GM19463 (cell line): ENCODE data around the gene RPL7A.

ENCODE experiments used
- ATAC-seq: cut with Tn5 transposase; IDR thresholded peaks from one replicate; pipeline ENCODE4 v1.9.1; 2021; ENCODE audit warnings: mild to moderate bottlenecking, moderate library complexity; ENCODE audit not compliant: unreplicated experiment

The RPL7A gene

DNA sequence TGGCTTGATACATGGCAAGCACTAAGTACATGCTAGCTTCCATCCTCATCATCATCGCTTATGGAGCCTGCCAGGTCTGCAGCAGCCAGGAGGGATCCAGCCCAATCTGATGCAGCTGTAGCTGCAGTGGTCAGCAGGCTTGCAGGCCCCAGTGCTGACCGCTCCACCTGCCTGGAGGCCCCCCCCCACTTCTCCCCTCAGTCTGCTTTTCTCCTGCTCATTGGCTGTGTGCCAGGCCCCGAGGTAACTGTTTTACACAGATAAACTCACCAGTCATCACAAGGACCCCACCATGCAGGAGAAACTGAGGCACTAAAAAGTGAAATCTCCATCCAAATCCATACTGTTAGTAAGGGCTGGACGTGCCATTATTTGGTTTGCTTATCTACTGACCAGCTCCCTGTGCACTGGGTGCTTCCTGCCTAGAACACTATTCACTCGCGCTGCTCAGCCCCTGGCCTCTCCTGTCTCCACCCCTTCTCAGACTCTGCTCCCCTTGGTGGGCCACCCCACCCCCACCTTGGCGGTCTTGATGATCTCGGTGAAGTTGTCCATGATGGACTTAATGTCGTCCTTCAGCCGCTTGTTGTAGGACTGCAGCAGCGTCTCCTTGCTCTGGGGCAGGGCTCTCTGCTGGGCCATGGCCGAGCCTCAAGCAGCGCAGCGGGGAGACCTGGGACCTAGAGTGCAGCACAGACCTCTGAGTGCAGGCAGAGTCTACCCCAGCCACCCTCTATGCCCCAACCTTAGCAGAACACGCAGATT is 1.8 kb upstream of the RPL7A start:
- ATAC-seq: no peak

DNA sequence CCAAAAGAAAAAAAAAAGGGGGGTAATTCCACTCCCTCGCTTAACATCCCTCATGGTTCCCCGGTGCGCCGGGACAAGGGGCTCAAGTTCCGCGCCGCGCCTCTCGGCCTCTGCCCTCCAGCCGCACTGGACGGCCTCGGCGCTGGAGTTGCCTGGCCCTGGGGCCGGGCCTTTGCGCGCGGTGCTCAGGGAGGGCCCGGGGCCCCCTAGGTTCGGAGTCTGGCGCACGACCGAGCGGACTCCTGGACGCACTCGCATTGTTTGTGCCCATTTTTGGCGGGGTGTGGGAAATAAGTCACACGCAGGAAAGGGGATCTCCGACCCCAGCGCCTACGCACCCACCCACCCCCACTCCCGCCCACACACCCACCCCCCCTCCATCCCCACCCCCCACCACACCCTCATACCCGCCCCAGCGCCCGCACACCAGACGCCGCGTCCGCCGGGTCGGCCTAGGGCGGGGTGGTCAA is 468 bp upstream of the RPL7A start:
- peak; percentile 38 for ATAC-seq

DNA sequence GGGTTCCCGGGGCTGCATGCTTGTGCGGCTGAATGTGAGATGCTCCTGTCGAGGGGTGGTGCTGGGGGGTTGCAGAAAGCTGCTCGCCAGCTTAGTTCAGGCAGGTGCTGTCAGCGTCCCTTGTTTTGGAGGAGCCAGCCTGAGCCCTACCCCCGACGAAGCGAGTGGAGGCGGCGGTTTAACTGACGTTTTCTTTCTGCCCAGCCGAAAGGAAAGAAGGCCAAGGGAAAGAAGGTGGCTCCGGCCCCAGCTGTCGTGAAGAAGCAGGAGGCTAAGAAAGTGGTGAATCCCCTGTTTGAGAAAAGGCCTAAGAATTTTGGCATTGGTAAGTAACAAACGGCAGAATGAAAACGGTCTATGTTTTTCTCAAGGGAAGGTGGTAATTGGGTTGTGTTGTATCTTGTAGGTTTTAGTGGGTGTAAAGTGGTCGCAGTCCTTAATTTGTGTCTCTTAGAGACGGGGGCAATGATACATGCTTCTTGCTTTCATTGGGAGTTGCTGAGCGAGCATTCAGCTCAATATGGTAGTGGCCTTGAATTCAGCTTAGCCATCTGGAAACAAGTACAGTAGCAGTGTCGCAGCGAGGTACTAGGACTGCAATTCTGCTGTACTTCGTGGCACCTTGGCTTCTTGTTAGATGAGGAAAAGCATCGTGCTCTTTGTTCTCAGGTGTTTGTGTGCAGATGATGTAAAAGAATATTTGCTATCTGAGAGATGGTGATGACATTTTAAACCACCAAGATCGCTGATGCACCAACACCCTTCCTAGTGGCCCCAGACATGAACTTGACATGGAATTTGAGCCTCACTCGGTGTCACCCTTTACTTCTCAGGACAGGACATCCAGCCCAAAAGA is 928 bp downstream of the RPL7A start:
- no peak for ATAC-seq

DNA sequence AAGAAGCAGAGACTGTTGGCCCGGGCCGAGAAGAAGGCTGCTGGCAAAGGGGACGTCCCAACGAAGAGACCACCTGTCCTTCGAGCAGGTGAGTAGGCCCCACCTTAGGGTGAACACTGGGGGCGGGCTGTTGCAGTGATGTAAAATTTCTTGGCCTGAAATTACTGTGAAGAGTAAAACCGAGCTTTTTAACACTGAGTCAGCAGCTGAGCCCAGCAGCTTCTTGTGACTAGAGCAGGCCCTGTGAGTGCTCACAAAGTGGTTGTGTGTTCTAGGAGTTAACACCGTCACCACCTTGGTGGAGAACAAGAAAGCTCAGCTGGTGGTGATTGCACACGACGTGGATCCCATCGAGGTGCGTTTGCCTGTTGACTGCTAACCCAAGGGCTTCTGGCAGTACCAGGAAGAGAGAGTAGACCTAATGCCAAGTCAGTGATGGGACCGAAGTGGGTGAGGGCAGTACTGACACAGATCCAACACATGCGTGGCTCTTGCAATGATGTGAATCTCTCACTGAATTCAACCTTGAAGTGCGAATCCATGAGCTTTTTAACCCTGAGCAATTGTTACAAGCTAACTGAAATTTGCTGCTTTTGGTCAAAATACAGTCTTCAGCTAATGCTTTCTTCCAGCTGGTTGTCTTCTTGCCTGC is 2.1 kb downstream of the RPL7A start:
- no peak for ATAC-seq

DNA sequence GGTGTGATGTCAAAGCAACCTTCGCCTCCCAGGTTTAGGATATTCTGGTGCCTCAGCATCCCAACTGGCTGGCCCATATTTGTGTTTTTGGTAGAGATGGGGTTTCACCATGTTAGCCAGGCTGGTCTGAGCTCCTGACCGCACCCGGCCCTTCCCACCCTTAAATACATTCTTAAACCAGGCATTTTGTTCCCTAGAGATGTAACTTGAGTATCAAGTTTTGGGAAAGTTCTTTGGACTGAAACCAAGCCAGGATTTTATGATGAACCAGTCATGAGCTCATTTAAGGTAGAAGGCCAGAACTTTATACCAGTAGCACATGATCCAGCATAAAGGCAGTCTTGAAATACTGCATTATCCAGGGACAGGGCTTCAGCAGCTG is 3.5 kb downstream of the RPL7A start:
- ATAC-seq: no peak

DNA sequence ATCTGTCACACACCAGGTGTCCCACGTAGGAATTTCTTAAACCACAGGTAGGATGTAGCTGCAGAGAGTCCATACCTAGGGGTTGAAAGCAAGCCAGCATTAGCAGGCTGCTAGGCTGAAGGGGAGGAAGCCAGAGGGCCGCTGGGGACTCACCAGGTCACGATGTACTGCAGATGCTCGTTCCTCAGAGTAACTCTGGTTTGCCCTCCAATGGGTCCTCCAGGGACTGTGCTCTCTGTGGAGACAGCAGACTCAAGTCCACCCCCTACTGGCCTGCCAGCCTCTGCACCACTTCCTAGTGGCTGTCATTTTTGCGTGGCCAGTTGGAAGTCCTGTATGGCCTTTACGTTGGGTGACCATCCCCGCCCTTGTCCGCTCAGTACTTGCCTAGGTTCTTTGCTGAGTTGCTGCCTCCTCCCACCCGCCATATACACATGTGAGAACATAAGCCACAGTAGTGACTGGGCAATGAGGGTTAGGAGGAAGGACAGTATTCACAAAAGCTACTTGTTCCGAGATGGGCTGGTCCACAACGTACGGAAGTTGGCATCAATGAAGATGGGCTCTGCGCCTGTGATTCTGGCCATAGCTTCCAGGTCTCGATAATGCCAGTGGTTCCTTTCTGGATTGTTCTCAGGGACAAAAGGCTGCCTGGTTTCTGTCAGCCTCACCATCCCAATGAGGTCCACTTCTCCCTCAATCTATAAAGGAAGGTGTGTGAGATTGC is 4.1 kb downstream of the RPL7A start:
- ATAC-seq: no peak

DNA sequence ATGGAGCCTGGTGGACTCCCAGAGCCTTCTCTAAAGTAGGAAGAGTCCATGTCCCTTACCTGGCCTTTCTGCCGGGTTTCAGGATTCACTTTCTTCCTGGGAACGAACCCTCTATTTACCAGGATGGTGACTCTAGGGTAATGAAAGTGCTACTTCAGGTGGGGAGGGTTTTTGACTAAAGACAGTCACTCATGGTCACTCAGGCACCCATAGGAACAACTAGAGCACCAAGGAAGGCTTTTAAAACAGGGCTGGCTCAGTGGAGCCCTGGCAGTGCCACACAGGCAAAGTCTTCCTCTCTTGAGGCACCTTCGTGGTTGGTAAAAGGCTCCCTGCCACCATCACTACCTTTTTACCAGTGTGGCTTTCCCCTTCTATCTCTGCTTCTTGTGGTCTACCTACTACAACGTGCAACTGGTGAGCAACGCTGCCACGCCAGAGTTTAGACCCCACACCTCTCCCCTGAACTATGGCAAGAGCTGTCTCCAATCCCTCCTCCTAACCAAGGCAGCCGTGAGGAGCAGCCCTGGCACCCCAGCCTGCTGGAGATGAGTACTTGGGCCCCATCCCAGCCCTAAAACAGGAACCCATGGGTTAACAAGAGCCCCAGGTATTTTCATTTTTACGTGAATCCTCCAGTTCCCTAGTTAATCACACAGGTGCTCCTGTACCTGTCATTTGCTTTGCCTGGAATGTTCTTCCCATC is 4.8 kb downstream of the RPL7A start:
- ATAC-seq: no peak

DNA sequence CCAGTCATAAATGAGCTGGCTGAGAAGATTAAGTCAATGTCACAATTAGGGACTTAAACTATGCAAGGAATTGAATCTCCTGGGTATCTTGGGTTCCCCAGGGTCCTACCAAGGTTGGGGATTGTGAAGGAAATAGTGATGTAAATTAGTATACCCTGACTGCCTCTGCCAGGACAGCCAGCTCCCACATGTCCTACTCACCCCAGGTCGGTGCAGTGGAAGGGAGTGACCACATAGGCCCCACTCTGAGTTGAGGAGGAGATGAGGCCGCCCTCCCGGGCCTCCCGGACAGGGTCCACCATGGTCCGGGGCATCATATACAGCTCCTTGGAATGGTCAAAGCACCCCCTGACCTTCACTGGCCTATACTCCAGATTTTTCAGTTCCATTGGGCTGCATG is 5.5 kb downstream of the RPL7A start:
- no peak for ATAC-seq

DNA sequence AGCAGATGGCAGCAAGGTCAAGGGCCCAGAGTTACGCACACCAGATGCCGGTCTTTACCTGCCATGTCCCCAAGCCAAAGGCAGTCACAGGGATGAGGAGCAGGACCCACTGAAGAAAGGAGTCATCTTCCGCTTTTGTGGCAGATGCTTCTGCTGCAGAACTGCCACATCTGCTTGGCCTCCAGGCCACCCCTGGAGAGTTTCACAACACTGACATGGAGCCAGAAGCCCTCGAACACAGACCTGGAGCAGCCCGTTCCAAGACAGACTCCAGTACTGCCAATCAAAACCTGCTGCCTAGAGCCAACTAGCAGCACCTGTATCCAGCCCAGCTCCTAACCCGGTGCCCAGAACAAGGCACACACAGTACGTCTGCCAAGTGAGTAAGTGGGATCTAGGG is 6.7 kb downstream of the RPL7A start:
- ATAC-seq: no peak

DNA sequence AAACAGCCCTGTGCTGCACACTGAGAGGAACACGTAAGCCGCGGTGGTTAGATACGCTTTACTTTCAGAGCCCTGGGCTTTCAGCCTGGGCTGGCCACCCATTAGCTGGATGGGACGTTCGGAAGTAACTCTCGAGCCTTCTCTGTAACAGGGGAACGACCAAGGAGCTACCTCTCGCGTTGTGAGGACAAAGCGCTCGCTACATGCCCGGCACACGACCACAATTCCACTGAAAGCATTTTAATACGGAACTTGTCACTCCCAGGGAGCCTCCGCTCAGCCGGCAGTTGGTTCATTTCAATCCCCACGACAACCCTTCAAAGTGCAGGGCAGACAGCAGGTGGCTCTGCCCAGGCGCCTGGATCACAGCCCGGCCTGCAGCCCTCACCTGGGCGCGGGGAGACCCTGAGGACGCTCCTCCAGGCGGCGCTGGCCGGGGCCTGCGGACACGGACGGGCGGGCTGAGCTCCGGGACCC is 7.9 kb downstream of the RPL7A start:
- peak; percentile 34 for ATAC-seq

DNA sequence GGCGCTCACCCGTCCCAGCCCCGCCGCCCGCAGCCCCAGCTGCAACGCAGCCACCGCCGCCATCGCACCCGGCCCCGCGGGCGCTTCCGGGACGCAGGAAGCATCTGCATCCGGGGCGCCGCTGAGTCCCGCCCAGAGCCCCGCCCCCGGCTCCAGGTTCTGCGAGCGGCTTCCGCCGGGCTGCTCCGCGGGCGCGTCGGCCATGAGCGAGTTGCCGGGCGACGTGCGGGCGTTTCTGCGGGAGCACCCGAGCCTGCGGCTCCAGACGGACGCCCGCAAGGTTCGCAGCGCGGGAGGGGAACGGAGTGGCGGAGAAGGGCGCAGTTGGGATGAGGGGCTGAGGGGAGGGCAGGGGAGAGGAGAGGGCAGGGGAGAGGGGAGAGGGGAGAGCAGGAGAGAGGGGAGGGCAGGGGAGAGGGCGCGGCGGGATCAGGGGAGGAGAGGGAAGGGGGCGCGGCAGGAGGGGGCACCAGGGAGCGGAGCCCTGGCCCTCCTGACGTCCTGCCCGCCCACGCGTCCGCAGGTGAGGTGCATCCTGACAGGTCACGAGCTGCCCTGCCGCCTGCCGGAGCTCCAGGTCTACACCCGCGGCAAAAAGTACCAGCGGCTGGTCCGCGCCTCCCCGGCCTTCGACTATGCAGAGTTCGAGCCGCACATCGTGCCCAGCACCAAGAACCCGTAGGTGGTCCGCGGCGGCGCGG is 8.5 kb downstream of the RPL7A start, which contains the start of the genes SURF1 and SURF2:
Gene SURF1 (minus strand): TSS at position 97 of the 701 bp plus-strand sequence. CDS start 34 bp downstream, at position 63.
Gene SURF2 (plus strand): TSS at position 160 of the 701 bp plus-strand sequence. CDS start 43 bp downstream, at position 203.
- ATAC-seq: peak; percentile 76

DNA sequence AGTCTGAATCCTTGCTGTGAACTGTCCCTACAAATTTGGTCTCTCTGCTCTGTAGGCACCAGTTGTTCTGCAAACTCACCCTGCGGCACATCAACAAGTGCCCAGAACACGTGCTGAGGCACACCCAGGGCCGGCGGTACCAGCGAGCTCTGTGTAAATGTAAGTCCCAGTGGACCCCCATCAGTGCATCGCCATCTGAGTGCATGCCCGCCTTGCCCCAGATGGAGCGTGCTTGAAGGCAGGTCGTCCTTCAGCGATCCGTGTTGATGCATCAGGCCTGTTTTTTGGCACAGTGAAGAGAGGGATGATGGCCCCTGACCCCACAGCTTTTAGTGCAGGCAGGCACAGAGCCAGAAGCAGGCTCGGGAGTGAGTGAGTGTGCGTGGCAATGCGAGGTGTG is 9.6 kb downstream of the RPL7A start:
- ATAC-seq: no peak

DNA sequence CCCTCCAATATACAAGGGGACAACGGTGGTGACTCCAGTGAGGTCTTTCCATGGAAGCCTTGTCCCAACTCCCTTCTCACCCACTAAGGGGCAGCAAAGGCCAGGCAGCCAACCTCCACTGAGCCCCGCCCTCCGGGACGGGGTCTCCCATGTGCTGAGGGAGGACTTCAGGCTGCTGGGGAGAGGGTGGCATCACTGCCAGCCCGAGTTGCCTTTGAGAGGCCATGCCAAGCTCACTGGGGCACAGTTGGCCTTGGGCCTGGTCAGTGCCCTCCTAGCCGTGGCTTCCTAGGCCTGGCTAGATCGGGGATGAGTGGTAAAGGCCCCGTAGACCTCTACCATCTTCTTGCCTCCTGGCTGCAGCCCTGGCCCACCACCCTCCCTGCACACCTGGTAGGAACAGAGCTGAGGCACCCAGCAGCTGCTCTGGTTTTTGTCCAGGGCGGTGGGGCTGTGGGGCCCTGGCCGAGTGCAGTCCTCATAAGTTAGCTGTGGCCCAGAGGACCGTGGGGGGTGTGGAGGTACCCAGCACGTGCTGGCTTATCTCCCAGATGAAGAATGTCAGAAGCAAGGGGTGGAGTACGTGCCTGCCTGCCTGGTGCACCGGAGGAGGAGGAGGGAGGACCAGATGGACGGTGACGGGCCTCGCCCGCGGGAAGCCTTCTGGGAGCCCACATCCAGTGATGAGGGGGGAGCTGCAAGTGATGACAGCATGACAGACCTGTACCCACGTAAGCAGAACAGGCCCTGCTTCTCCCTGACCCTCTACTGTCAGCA is 11.6 kb downstream of the RPL7A start:
- no peak for ATAC-seq

DNA sequence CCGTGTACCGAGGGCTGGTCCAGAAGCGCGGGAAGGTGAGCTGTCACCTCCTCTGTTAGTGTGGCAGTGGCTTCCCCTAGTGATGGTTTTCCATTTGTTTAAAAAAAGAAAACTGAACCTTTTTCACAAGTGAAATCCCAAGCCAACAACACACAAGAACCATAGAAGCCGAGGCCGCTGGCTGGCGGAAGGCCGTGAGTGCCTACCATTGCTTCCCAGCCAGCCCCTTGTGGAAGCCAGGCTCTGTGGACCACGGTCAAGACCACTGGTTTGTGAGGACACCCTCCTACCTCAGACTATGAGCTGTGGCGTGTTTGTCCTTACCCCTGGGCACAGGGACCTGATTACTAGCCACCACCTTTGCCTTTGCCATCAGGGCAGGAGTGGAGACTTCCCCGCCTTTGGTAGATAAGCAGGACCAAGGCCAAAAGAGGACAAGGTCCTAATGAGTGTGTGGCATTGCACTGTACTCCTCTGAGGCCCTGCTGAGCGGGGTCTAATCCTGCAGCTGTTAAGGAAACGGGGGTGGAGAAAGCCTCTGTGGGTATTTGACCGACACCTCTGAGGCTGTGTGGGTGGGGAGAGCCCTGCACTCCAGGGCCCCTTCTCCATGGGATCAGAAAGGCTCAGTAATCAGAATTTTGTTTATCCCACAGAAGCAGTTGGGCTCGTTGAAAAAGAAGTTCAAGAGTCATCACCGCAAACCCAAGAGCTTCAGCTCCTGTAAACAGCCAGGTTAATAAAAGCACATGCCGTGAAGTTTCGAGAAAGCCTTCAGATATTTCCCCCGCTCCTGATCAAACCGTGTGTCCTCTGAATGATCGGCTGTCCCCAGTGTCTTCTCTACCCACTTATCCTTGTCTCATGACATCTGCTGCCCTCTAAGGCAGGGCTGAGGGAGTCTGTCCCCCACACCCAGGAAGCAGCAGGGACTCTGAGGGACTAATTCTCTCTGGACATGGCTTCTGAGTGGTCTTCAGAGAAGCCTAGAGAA is 12.7 kb downstream of the RPL7A start:
- no peak for ATAC-seq

DNA sequence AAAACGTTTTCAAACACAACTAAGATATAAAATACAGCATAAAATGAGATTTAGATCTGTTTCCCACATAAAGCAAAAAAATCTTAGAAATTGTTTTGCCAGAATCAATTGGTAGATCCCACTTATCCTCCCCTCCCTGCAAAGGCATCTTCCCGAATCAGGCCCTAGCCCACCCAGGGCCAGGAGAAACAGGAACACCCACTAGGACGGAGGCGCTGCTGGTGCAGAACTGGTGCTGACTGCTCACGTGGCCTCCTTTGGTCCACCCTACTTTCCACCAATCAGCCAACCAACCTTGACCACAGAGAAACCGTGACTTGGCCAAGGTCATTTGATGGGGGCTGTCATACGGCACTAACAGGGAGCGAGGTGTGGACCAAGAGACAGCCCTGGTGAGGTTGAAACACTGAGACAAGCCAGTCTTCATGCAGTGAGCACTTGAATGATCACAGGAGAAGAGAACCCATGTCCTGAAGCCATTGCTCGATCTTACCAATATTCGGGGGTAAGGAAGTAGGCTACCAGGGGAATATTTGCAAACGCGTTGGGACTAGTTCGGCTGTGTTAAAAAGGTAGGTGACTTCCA is 13.6 kb downstream of the RPL7A start:
- ATAC-seq: no peak

DNA sequence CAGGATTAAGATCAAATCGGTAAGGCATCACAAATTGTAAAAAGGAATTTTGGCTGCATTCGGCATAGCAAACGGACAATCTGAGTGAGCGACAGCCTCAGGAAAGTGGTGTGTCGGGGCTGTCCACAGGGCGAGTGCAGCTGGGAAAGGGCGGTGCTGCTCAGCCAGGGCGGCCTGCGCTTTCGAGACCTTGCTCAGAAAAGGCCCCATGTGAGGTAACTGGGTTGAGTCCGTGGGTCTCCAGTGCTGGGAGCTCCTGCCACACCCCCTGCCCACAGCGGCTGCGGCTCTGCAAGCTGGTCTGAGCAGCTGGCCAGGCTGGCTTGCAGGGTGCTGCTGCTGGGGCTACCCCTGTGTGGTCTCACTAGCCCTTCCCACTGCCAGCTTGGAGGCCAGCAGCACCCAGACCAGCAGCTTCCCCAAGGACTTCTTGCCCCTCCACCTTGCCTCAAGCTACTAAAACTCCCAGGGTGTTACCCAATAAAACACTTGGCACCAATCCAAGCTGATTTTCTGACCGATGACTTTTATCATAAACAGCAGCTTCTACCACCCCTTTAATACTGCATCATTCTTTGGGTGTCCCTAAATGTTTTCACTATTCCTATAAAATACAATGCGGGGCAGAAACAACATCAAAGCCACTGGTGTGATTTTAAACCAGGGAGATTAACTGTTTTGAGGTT is 14.5 kb downstream of the RPL7A start:
- no peak for ATAC-seq
